A549 (cell line): Measurements from ENCODE around the gene NUB1.

Experiments used
- CEBPB ChIP-seq, 2 experiments: fragments of >200 bp in 1 of 2; sonication (Bioruptor Twin) in 1 of 2; formaldehyde crosslinking in 1 of 2; IDR thresholded peaks; 2 replicates each; pipeline ENCODE4 v1.6.1; 2012 to 2016
- ESRRA ChIP-seq: fragments of 150-350 bp; IDR thresholded peaks from 2 replicates; pipeline ENCODE4 v1.6.1; 2014; ENCODE audit warnings: mild to moderate bottlenecking, low read length, borderline replicate concordance
- MYC ChIP-seq: IDR thresholded peaks from 2 replicates; pipeline ENCODE4 v1.6.1; 2012; ENCODE audit warnings: mild to moderate bottlenecking, inconsistent platforms, low read length, improper control_type of control experiment, borderline replicate concordance
- TF ChIP-seq, protein P1 (sequence below): fragments of >200 bp; sonication (Bioruptor Twin); formaldehyde crosslinking; IDR thresholded peaks from 3 replicates; pipeline ENCODE4 v1.5.1; 2016

DNA sequence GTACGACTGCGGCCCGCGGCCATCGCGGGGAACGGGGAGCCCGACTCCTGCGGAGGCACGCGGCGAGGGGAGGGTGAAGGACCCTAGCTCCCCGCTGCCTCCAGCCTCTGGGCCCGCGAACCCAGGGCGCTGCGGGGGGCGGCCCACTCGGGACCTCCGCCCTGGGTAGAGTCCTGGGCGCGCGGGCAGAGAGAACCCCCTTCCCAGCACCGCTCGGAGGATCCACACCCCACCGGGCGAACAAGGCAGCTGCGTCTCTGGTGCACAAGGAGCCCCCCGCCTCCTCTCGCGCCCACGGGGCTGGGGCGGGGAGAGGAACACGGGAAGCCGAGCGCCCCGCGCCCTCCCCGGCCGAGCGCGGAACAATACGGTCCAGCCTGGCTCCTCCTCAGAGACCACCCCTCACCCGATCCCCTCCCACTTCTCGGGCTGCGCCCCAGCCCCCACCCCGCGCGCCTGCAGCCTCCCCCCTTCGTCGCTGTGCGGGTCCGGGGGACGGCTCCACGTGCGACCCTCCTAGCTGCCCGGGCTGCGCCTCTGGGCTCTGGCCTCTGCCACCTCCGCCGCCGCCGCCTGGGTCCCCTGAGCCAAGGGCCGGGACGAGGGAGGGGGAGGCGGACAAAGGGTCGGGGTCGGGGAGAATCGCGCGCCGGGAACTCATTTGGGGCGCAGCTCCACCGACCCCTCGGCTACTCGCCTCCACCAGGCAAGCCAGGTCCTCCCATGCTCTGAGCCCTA is 68.2 kb downstream of the NUB1 start, which contains the start of gene WDR86:
- no peak for TF ChIP-seq CEBPB (IDR thresholded peaks at IDR 0.05)
- TF ChIP-seq, protein P1, sequence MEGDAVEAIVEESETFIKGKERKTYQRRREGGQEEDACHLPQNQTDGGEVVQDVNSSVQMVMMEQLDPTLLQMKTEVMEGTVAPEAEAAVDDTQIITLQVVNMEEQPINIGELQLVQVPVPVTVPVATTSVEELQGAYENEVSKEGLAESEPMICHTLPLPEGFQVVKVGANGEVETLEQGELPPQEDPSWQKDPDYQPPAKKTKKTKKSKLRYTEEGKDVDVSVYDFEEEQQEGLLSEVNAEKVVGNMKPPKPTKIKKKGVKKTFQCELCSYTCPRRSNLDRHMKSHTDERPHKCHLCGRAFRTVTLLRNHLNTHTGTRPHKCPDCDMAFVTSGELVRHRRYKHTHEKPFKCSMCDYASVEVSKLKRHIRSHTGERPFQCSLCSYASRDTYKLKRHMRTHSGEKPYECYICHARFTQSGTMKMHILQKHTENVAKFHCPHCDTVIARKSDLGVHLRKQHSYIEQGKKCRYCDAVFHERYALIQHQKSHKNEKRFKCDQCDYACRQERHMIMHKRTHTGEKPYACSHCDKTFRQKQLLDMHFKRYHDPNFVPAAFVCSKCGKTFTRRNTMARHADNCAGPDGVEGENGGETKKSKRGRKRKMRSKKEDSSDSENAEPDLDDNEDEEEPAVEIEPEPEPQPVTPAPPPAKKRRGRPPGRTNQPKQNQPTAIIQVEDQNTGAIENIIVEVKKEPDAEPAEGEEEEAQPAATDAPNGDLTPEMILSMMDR, result no peak
- TF ChIP-seq ESRRA, result no peak
- TF ChIP-seq MYC, result no peak
